SK-N-SH (cell line): ENCODE measurements around the gene EIF3F. TPM values are rescaled to one million over a fixed set of nuclear protein-coding genes. Genes with fewer than 3 reads are reported as not detected.

ENCODE experiments used
- CTCF ChIA-PET: fragments of 300-600, 350-600 bp; formaldehyde crosslinking; extraction: SDS; loops from one replicate; lab custom pipeline; 2021; lab: Yijun Ruan, JAX
- POLR2A ChIA-PET: fragments of 350-600 bp; sonication (Branson Sonifier 250); formaldehyde crosslinking; extraction: SDS; loops from one replicate; lab custom pipeline; 2020; ENCODE audit warnings: antibody characterized with exemption, inconsistent platforms; lab: Yijun Ruan, JAX
- DNase-seq: peaks from one replicate; pipeline ENCODE4 v3.0.0; 2012
- H2AFZ ChIP-seq: fragments of 200-600 bp; sonication (generic); 2 replicates; pipeline ENCODE4 v1.8.1; 2016; ENCODE audit warnings: antibody characterized with exemption, mild to moderate bottlenecking, low read depth
- H3F3A ChIP-seq: fragments of 200-600 bp; sonication (generic); replicated peaks from 2 replicates; pipeline ENCODE3; 2016; ENCODE audit warnings: antibody characterized with exemption, mild to moderate bottlenecking; ENCODE audit not compliant: insufficient read depth
- H3K27ac ChIP-seq, 2 experiments: fragments of 200-500 bp in 1 of 2; fragments of 200-600 bp in 1 of 2; sonication (Bioruptor generic) in 1 of 2; sonication (generic), shearing (Covaris generic) in 1 of 2; 2 replicates each; pipeline versions ENCODE4 v1.5.1 to v1.6.1; 2014 to 2016; ENCODE audit warnings: low read depth in 2 of 2, inconsistent platforms in 1 of 2, low read length in 1 of 2, mild to moderate bottlenecking in 1 of 2, mixed read lengths in 1 of 2
- H3K27me3 ChIP-seq: fragments of 200-600 bp; sonication (generic), shearing (Covaris generic); 2 replicates; pipeline ENCODE4 v1.6.1; 2016; ENCODE audit warnings: mixed run types; ENCODE audit not compliant: insufficient read depth
- H3K36me3 ChIP-seq, 2 experiments: fragments of 200-500 bp in 1 of 2; fragments of 200-600 bp in 1 of 2; sonication (Bioruptor generic) in 1 of 2; sonication (generic) in 1 of 2; replicated peaks in 1 of 2; 2 replicates each; pipeline versions ENCODE3 to v1.5.1; 2014 to 2016; ENCODE audit warnings: low read length in 1 of 2, mild to moderate bottlenecking in 1 of 2; ENCODE audit not compliant: insufficient read depth in 2 of 2, control insufficient read depth in 1 of 2
- H3K4me1 ChIP-seq, 2 experiments: fragments of 200-500 bp in 1 of 2; fragments of 200-600 bp in 1 of 2; sonication (Bioruptor generic) in 1 of 2; sonication (generic), shearing (Covaris generic) in 1 of 2; 2 replicates each; pipeline versions ENCODE4 v1.5.1 to v1.6.1; 2014 to 2016; ENCODE audit warnings: low read depth in 1 of 2, low read length in 1 of 2, mixed run types in 1 of 2; ENCODE audit not compliant: insufficient read depth in 2 of 2, control insufficient read depth in 1 of 2
- H3K4me2 ChIP-seq: fragments of 200-600 bp; sonication (generic), shearing (Covaris generic); 2 replicates; pipeline ENCODE4 v1.6.1; 2017; ENCODE audit warnings: mixed run types
- H3K4me3 ChIP-seq, 2 experiments: fragments of 200-500 bp in 1 of 2; fragments of 200-600 bp in 1 of 2; sonication (Bioruptor generic) in 1 of 2; sonication (generic), shearing (Covaris generic) in 1 of 2; 2 replicates each; pipeline versions ENCODE4 v1.5.1 to v1.8.1; 2014 to 2016; ENCODE audit warnings: low read depth in 2 of 2, inconsistent platforms in 1 of 2, low read length in 1 of 2, mild to moderate bottlenecking in 1 of 2, mixed read lengths in 1 of 2, moderate library complexity in 1 of 2
- H3K79me2 ChIP-seq: fragments of 200-600 bp; sonication (generic); 2 replicates; pipeline ENCODE4 v1.8.1; 2017; ENCODE audit warnings: mild to moderate bottlenecking; ENCODE audit not compliant: insufficient read depth
- H3K9ac ChIP-seq: fragments of 200-600 bp; sonication (generic); 2 replicates; pipeline ENCODE4 v1.6.1; 2017; ENCODE audit warnings: mixed run types
- H3K9me2 ChIP-seq: fragments of 200-600 bp; sonication (generic); 2 replicates; pipeline ENCODE4 v1.6.1; 2017; ENCODE audit warnings: mixed run types
- H3K9me3 ChIP-seq: fragments of 200-600 bp; sonication (generic); 2 replicates; pipeline ENCODE4 v1.6.1; 2017; ENCODE audit warnings: mixed run types, mild to moderate bottlenecking, moderate library complexity
- H4K20me1 ChIP-seq: fragments of 200-600 bp; sonication (generic); 2 replicates; pipeline ENCODE4 v1.6.1; 2017; ENCODE audit warnings: mild to moderate bottlenecking, mixed run types; ENCODE audit not compliant: insufficient read depth
- CHD2 ChIP-seq: fragments of 150-350 bp; IDR thresholded peaks from 2 replicates; pipeline ENCODE4 v1.6.1; 2018; ENCODE audit warnings: low read length; ENCODE audit not compliant: partially characterized antibody
- ELF1 ChIP-seq: IDR thresholded peaks from 2 replicates; pipeline ENCODE4 v1.4.0; 2012
- EP300 ChIP-seq, 2 experiments: IDR thresholded peaks; 2 replicates each; pipeline versions ENCODE4 v1.4.0 to v1.6.1; 2012; ENCODE audit warnings: borderline replicate concordance in 1 of 2, low read depth in 1 of 2, low read length in 1 of 2
- FOSL2 ChIP-seq: IDR thresholded peaks from 2 replicates; pipeline ENCODE4 v1.4.0; 2012; ENCODE audit warnings: low read depth, mild to moderate bottlenecking, moderate library complexity, borderline replicate concordance
- FOXM1 ChIP-seq: IDR thresholded peaks from 2 replicates; pipeline ENCODE4 v1.4.0; 2012; ENCODE audit warnings: low read depth, mild to moderate bottlenecking
- GABPA ChIP-seq: IDR thresholded peaks from 2 replicates; pipeline ENCODE4 v1.4.0; 2012; ENCODE audit warnings: low read depth, mild to moderate bottlenecking
- GATA2 ChIP-seq: sonication (generic); formaldehyde crosslinking; IDR thresholded peaks from 2 replicates; pipeline ENCODE4 v1.5.0; 2020; ENCODE audit warnings: mild to moderate bottlenecking, missing genetic modification reagents
- JUND ChIP-seq: IDR thresholded peaks from 2 replicates; pipeline ENCODE4 v1.4.0; 2012
- MAX ChIP-seq: IDR thresholded peaks from 2 replicates; pipeline ENCODE4 v1.4.0; 2012; ENCODE audit warnings: low read depth
- MEF2A ChIP-seq: IDR thresholded peaks from 2 replicates; pipeline ENCODE4 v1.4.0; 2012; ENCODE audit warnings: low read depth, borderline replicate concordance
- NRF1 ChIP-seq: IDR thresholded peaks from 2 replicates; pipeline ENCODE4 v1.6.1; 2012; ENCODE audit warnings: low read depth, mild to moderate bottlenecking, low read length
- RCOR1 ChIP-seq: fragments of 150-350 bp; IDR thresholded peaks from 2 replicates; pipeline ENCODE4 v1.6.1; 2017; ENCODE audit warnings: antibody characterized with exemption, low read length
- REST ChIP-seq: IDR thresholded peaks from 2 replicates; pipeline ENCODE4 v1.6.1; 2012; ENCODE audit warnings: mild to moderate bottlenecking, low read depth, low read length, moderate library complexity
- RXRA ChIP-seq: IDR thresholded peaks from 2 replicates; pipeline ENCODE4 v1.4.0; 2012; ENCODE audit warnings: low read depth, mild to moderate bottlenecking, borderline replicate concordance
- SIN3A ChIP-seq: IDR thresholded peaks from 2 replicates; pipeline ENCODE4 v1.6.1; 2012; ENCODE audit warnings: low read depth, mild to moderate bottlenecking, low read length, moderate library complexity, borderline replicate concordance
- SMC3 ChIP-seq: IDR thresholded peaks from 2 replicates; pipeline ENCODE4 v1.6.1; 2012; ENCODE audit warnings: low read depth, low read length, improper control_type of control experiment
- TEAD4 ChIP-seq: IDR thresholded peaks from 2 replicates; pipeline ENCODE4 v1.4.0; 2012; ENCODE audit warnings: mild to moderate bottlenecking, borderline replicate concordance; ENCODE audit not compliant: insufficient read depth
- USF1 ChIP-seq: IDR thresholded peaks from 2 replicates; pipeline ENCODE4 v1.4.0; 2012; ENCODE audit warnings: low read depth, borderline replicate concordance
- YY1 ChIP-seq: IDR thresholded peaks from 2 replicates; pipeline ENCODE4 v1.4.0; 2012; ENCODE audit warnings: low read depth, mild to moderate bottlenecking
- ZBTB33 ChIP-seq: IDR thresholded peaks from 2 replicates; pipeline ENCODE4 v1.4.0; 2012; ENCODE audit warnings: low read depth, borderline replicate concordance
- WGBS: methylation state at CpG from one replicate; pipeline ENCODE4 v1.1.6; 2017; ENCODE audit warnings: low lambda C conversion rate; 5-methylcytosine and 5-hydroxymethylcytosine counted together
- polyA plus RNA-seq, 3 experiments: library from polyadenylated mRNA; depleted of rRNA; stranded (reverse); fragments of >200 nt; gene quantifications; 2 replicates each; pipeline ENCODE4 v1.2.3, GENCODE V29; 2012

The EIF3F gene
- polyA plus RNA-seq, 1 of the 3 experiments (the other 2 are of a cell fraction): 341 TPM

- DNase-seq: no peak
- H3K9me3 ChIP-seq: no peaks in the 10 kb centered on the region
- no peaks in the 10 kb centered on the region for H3K9me2 ChIP-seq
- H3K27me3 ChIP-seq: no peaks in the 10 kb centered on the region
- H2AFZ ChIP-seq: no peak overlapping the region
- ChIA-PET CTCF (interaction anchor here (1.0 to 11.3 kb wide), 4 partner anchors 10 to 50 kb away, joined by 5 to 620 read pairs (median 118); partner anchors contain the start of gene TUB), POLR2A (interaction anchor here (0.9 kb wide), 1 partner anchor 28 kb away, joined by 3 read pairs; no protein-coding TSS in a partner anchor)
- no peaks in the 10 kb centered on the region for H4K20me1 ChIP-seq
- H3K4me2 ChIP-seq: no peak overlapping the region
- TF ChIP-seq ELF1: no peak
- TF ChIP-seq TEAD4: no peak
- TF ChIP-seq JUND: no peak
- no peak for TF ChIP-seq FOSL2
- TF ChIP-seq MEF2A: no peak
- no peak for TF ChIP-seq RCOR1
- no peak for TF ChIP-seq YY1
- TF ChIP-seq EP300 (IDR thresholded peaks at IDR 0.05; ENCODE audit: borderline replicate concordance in 1 of 2, low read depth in 1 of 2, low read length in 1 of 2): no peak
- TF ChIP-seq ZBTB33: no peak
- no peak for TF ChIP-seq CHD2
- no peak for TF ChIP-seq NRF1
- TF ChIP-seq MAX: no peak
- no peak for TF ChIP-seq REST
- no peak for TF ChIP-seq FOXM1
- TF ChIP-seq SIN3A: no peak
- TF ChIP-seq GABPA: no peak
- no peak for TF ChIP-seq GATA2 (CRISPR knock-in tag)
- TF ChIP-seq USF1: no peak
- no peak for TF ChIP-seq RXRA
- no peak for TF ChIP-seq SMC3
- H3K36me3 ChIP-seq: no peaks in the 10 kb centered on the region
- H3K27ac ChIP-seq: no peak overlapping the region
- 90% methylated on average over 9 of the region's 10 CpGs for WGBS
- H3K4me3 ChIP-seq: no peak overlapping the region
- peaks cover 0 to 25% of the 10 kb centered on the region in 2 experiments; a peak in 1 of 4 replicates for H3K4me1 ChIP-seq
- H3F3A ChIP-seq: no peaks in the 10 kb centered on the region
- no peak overlapping the region for H3K9ac ChIP-seq
- H3K79me2 ChIP-seq: no peaks in the 10 kb centered on the region
Measured at GRCh38 chr11:8039530-8040260, 52.6 kb downstream of the EIF3F start.
